Vagina (tissue), 2 donors: ENCODE data around the gene AGR2.

Experiments used
- POLR2A ChIP-seq, 2 donors: fragments of 450-650 bp; IDR thresholded peaks; one replicate each; pipeline ENCODE4 v1.6.1; 2017; ENCODE audit warnings: antibody characterized with exemption in 2 of 2, mild to moderate bottlenecking in 2 of 2, moderate library complexity in 2 of 2
- TF ChIP-seq, protein P1 (sequence below), 3 experiments: fragments of 450-650 bp in 2 of 3; fragments of 200-600 bp in 1 of 3; sonication (generic) in 1 of 3; IDR thresholded peaks; one replicate each; pipeline ENCODE4 v1.5.1; 2017 to 2019; ENCODE audit warnings: antibody characterized with exemption in 3 of 3, mild to moderate bottlenecking in 2 of 3, moderate library complexity in 2 of 3

- TF ChIP-seq, protein P1, sequence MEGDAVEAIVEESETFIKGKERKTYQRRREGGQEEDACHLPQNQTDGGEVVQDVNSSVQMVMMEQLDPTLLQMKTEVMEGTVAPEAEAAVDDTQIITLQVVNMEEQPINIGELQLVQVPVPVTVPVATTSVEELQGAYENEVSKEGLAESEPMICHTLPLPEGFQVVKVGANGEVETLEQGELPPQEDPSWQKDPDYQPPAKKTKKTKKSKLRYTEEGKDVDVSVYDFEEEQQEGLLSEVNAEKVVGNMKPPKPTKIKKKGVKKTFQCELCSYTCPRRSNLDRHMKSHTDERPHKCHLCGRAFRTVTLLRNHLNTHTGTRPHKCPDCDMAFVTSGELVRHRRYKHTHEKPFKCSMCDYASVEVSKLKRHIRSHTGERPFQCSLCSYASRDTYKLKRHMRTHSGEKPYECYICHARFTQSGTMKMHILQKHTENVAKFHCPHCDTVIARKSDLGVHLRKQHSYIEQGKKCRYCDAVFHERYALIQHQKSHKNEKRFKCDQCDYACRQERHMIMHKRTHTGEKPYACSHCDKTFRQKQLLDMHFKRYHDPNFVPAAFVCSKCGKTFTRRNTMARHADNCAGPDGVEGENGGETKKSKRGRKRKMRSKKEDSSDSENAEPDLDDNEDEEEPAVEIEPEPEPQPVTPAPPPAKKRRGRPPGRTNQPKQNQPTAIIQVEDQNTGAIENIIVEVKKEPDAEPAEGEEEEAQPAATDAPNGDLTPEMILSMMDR (IDR thresholded peaks at IDR 0.05), result no peak
- no peak for TF ChIP-seq POLR2A (IDR thresholded peaks at IDR 0.05)
Observed at GRCh38 chr7:16791071-16791470, 13.7 kb downstream of the AGR2 start.
